ENCODE results near the gene DNAJA2. TPM values are rescaled to one million over a fixed set of nuclear protein-coding genes. Genes with fewer than 3 reads are reported as not detected.

The DNAJA2 gene
- total RNA-seq, 1 experiment from 2014 or later: 101 TPM

- Mint-ChIP-seq H3K27ac (peak overlapping the region; percentile 18), H3K36me3 (peaks cover 49% of the 10 kb centered on the region), H3K4me3 (no peak overlapping the region), H3K27me3 (ENCODE audit: low read depth) (no peaks in the 10 kb centered on the region), H3K9me3 (no peaks in the 10 kb centered on the region), H3K4me1 (peaks cover 22% of the 10 kb centered on the region)
- DNase-seq (ENCODE audit: low spot score) (no peak), ATAC-seq (no peak)
- ChIA-PET POLR2A (interaction anchor here (0.6 kb wide), 1 partner anchor 891 kb away, joined by 3 read pairs; no protein-coding TSS in a partner anchor), CTCF (no interaction called here)
- TF ChIP-seq ZNF396 (CRISPR knock-in tag; IDR thresholded peaks at IDR 0.05; ENCODE audit: borderline replicate concordance) (no peak), TEAD1 (CRISPR knock-in tag; IDR thresholded peaks at IDR 0.05) (no peak), AR (CRISPR knock-in tag; IDR thresholded peaks at IDR 0.05) (no peak), ZSCAN18 (CRISPR knock-in tag; IDR thresholded peaks at IDR 0.05) (no peak)
Measured at GRCh38 chr16:46954562-46954961, 18.9 kb downstream of the DNAJA2 start.

- Mint-ChIP-seq H3K9me3 (no peaks in the 10 kb centered on the region), H3K27me3 (ENCODE audit: low read depth) (no peaks in the 10 kb centered on the region), H3K4me1 (no peaks in the 10 kb centered on the region), H3K36me3 (peaks cover 4% of the 10 kb centered on the region), H3K4me3 (no peak overlapping the region), H3K27ac (no peak overlapping the region; the same call in 1 of the 2 replicates)
- POLR2A ChIA-PET: interaction anchor here (0.6 to 0.7 kb wide), 2 partner anchors 12 to 23 kb away, joined by 3 read pairs; no protein-coding TSS in a partner anchor
- CTCF ChIA-PET: interaction anchor here (1.0 to 1.6 kb wide), 3 partner anchors 21 to 1215 kb away, joined by 4 to 5 read pairs (median 4); no protein-coding TSS in a partner anchor
- no peak for DNase-seq (ENCODE audit: low spot score)
- ATAC-seq: no peak
- TF ChIP-seq TEAD1 (CRISPR knock-in tag; IDR thresholded peaks at IDR 0.05): no peak
- TF ChIP-seq FOXJ3 (CRISPR knock-in tag; IDR thresholded peaks at IDR 0.05; ENCODE audit: borderline replicate concordance): no peak
- TF ChIP-seq USF1 (CRISPR knock-in tag; IDR thresholded peaks at IDR 0.05): no peak
- no peak for TF ChIP-seq GABPB1 (CRISPR knock-in tag; IDR thresholded peaks at IDR 0.05)
- TF ChIP-seq E2F4 (CRISPR knock-in tag; IDR thresholded peaks at IDR 0.05; ENCODE audit: borderline replicate concordance, low read depth): no peak
- TF ChIP-seq ZNF532 (CRISPR knock-in tag; IDR thresholded peaks at IDR 0.05; ENCODE audit: borderline replicate concordance): no peak
- TF ChIP-seq KAT7 (CRISPR knock-in tag; IDR thresholded peaks at IDR 0.05; ENCODE audit: borderline replicate concordance): no peak
Measured at GRCh38 chr16:46950009-46950408, 23.5 kb downstream of the DNAJA2 start.

Measured in WTC11 (cell line).